GM12878 (cell line): ENCODE results near the gene ACAT2. TPM values are rescaled to one million over a fixed set of nuclear protein-coding genes. Genes with fewer than 3 reads are reported as not detected.
A peak's percentile ranks its signal among the peaks of the same experiment; 100 is the strongest.

ENCODE experiments used
- ATF7 ChIP-seq: fragments of 450-650 bp; IDR thresholded peaks from 2 replicates; pipeline ENCODE4 v1.6.1; 2016; ENCODE audit warnings: low read depth, mild to moderate bottlenecking
- CBX3 ChIP-seq: fragments of 200-600 bp; sonication (generic); IDR thresholded peaks from 2 replicates; pipeline ENCODE4 v1.6.1; 2016; ENCODE audit warnings: low read depth, borderline replicate concordance
- CBX5 ChIP-seq: sonication (generic); IDR thresholded peaks from 2 replicates; pipeline ENCODE4 v1.6.1; 2016; ENCODE audit warnings: low read depth, moderate library complexity, mild to moderate bottlenecking, inconsistent platforms
- CREB1 ChIP-seq: IDR thresholded peaks from 2 replicates; pipeline ENCODE4 v1.6.1; 2012; ENCODE audit warnings: low read depth, mild to moderate bottlenecking, inconsistent platforms
- EGR1 ChIP-seq, 2 experiments: IDR thresholded peaks; 1 replicate in 1 of 2; 2 replicates in 1 of 2; pipeline ENCODE4 v1.6.1; 2011 to 2012; ENCODE audit warnings: low read depth in 2 of 2, low read length in 2 of 2, borderline replicate concordance in 1 of 2, mild to moderate bottlenecking in 1 of 2, moderate library complexity in 1 of 2
- JUNB ChIP-seq: IDR thresholded peaks from 2 replicates; pipeline ENCODE4 v1.6.1; 2016; ENCODE audit warnings: antibody characterized with exemption, mild to moderate bottlenecking
- MEF2B ChIP-seq: fragments of 450-650 bp; IDR thresholded peaks from 2 replicates; pipeline ENCODE4 v1.6.1; 2018; ENCODE audit warnings: mild to moderate bottlenecking, moderate library complexity; ENCODE audit not compliant: partially characterized antibody, poor library complexity, severe bottlenecking
- MYB ChIP-seq: fragments of 150-350 bp; IDR thresholded peaks from 2 replicates; pipeline ENCODE4 v1.6.1; 2014; ENCODE audit warnings: mild to moderate bottlenecking, low read depth, low read length, borderline replicate concordance
- NFYB ChIP-seq: IDR thresholded peaks from 2 replicates; pipeline ENCODE4 v1.6.1; 2011; ENCODE audit warnings: low read depth, mild to moderate bottlenecking, low read length, improper control_type of control experiment, moderate library complexity; ENCODE audit not compliant: insufficient read depth
- RAD51 ChIP-seq: fragments of 450-650 bp; IDR thresholded peaks from 2 replicates; pipeline ENCODE4 v1.6.1; 2016; ENCODE audit warnings: moderate library complexity, mild to moderate bottlenecking, inconsistent platforms
- RELA ChIP-seq: fragments of 450-650 bp; IDR thresholded peaks from 2 replicates; pipeline ENCODE4 v1.8.0; 2014; ENCODE audit warnings: borderline replicate concordance; ENCODE audit not compliant: partially characterized antibody
- SIN3A ChIP-seq: IDR thresholded peaks from 2 replicates; pipeline ENCODE4 v1.6.1; 2012; ENCODE audit warnings: low read depth, low read length, improper control_type of control experiment
- SUZ12 ChIP-seq: fragments of 200-600 bp; sonication (generic); IDR thresholded peaks from one replicate; pipeline ENCODE4 v1.6.1; 2018; ENCODE audit warnings: antibody characterized with exemption, mild to moderate bottlenecking; ENCODE audit not compliant: unreplicated experiment
- TCF7 ChIP-seq: IDR thresholded peaks from 2 replicates; pipeline ENCODE4 v1.6.1; 2014; ENCODE audit warnings: antibody characterized with exemption, borderline replicate concordance
- ZNF384 ChIP-seq: IDR thresholded peaks from 2 replicates; pipeline ENCODE4 v1.6.1; 2012; ENCODE audit warnings: low read depth, mild to moderate bottlenecking, low read length, improper control_type of control experiment, borderline replicate concordance
- ZZZ3 ChIP-seq: IDR thresholded peaks from 2 replicates; pipeline ENCODE4 v1.6.1; 2011; ENCODE audit warnings: low read depth; ENCODE audit not compliant: control insufficient read depth, insufficient read length
- polyA plus RNA-seq, 11 experiments: library from polyadenylated mRNA; depleted of rRNA in 4 of 11; unstranded in 6 of 11; stranded (reverse) in 5 of 11; fragments of >200 nt; fragmentation: Nextera tagmentation in 4 of 11; fragmentation: Illumina TruSeq in 1 of 11; extraction: Ambion mirVana in 4 of 11; extraction: Trizol in 1 of 11; gene quantifications; 1 replicate in 1 of 11; 2 replicates in 10 of 11; pipeline versions ENCODE4 v1.2.1 to v1.2.3, GENCODE V29; 2011 to 2016; ENCODE audit warnings: inconsistent platforms in 2 of 11, missing spikeins in 2 of 11, low read depth in 1 of 11
- total RNA-seq, 4 experiments: library from RNA; depleted of rRNA in 3 of 4; stranded (reverse); fragments of >200 nt in 3 of 4; fragmentation: Illumina TruSeq in 1 of 4; extraction: Trizol in 1 of 4; gene quantifications; 2 replicates each; pipeline versions ENCODE4 v1.2.1 to v1.2.3, GENCODE V29; 2013 to 2021
- TF ChIP-seq, protein P1 (sequence below): fragments of 450-650 bp; IDR thresholded peaks from 2 replicates; pipeline ENCODE4 v1.6.1; 2018; ENCODE audit warnings: mild to moderate bottlenecking, low read depth, moderate library complexity; ENCODE audit not compliant: partially characterized antibody
- TF ChIP-seq, protein P2 (sequence below): fragments of 450-650 bp; IDR thresholded peaks from 2 replicates; pipeline ENCODE4 v1.6.1; 2017; ENCODE audit warnings: mild to moderate bottlenecking, moderate library complexity
- TF ChIP-seq, protein P3 (sequence below): fragments of 450-650 bp; IDR thresholded peaks from 2 replicates; pipeline ENCODE4 v1.6.1; 2017; ENCODE audit warnings: low read depth, mild to moderate bottlenecking, moderate library complexity
- TF ChIP-seq, protein P4 (sequence below): IDR thresholded peaks from 2 replicates; pipeline ENCODE4 v1.6.1; 2012; ENCODE audit warnings: low read length, inconsistent platforms

ACAT2 gene
- total and polyA plus RNA-seq, 10 of the 15 experiments (the other 5 are each of a cell fraction or from before 2014, with no cell fraction given): 87.9 to 257 (median 132) TPM

DNA sequence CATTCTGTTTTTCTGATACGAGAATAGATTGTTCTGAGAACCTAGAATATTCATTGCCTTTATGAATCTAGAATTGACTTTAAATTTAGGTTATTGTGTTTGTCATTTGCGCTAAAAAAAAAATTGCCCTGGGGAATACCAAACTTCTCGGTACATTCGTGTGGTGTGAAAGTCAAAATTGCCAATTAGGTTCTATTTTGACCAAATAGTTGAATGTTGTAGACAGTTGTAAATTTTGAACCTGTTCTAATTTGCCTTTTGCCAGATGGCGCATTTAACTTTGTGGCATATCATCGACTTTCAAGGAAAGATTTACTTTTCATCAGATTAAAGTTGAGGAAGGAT lies 31.5 kb upstream of the ACAT2 start (continued):
- TF ChIP-seq, protein P1, sequence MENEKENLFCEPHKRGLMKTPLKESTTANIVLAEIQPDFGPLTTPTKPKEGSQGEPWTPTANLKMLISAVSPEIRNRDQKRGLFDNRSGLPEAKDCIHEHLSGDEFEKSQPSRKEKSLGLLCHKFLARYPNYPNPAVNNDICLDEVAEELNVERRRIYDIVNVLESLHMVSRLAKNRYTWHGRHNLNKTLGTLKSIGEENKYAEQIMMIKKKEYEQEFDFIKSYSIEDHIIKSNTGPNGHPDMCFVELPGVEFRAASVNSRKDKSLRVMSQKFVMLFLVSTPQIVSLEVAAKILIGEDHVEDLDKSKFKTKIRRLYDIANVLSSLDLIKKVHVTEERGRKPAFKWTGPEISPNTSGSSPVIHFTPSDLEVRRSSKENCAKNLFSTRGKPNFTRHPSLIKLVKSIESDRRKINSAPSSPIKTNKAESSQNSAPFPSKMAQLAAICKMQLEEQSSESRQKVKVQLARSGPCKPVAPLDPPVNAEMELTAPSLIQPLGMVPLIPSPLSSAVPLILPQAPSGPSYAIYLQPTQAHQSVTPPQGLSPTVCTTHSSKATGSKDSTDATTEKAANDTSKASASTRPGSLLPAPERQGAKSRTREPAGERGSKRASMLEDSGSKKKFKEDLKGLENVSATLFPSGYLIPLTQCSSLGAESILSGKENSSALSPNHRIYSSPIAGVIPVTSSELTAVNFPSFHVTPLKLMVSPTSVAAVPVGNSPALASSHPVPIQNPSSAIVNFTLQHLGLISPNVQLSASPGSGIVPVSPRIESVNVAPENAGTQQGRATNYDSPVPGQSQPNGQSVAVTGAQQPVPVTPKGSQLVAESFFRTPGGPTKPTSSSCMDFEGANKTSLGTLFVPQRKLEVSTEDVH: no peak
- peak; percentile 12; the same call in 1 of the 2 replicates for TF ChIP-seq JUNB
- TF ChIP-seq EGR1 (IDR thresholded peaks at IDR 0.05; ENCODE audit: borderline replicate concordance in 1 of 2, low read depth in 2 of 2, low read length in 2 of 2): no peak
- no peak for TF ChIP-seq MYB
- TF ChIP-seq NFYB: no peak
- TF ChIP-seq, protein P2, sequence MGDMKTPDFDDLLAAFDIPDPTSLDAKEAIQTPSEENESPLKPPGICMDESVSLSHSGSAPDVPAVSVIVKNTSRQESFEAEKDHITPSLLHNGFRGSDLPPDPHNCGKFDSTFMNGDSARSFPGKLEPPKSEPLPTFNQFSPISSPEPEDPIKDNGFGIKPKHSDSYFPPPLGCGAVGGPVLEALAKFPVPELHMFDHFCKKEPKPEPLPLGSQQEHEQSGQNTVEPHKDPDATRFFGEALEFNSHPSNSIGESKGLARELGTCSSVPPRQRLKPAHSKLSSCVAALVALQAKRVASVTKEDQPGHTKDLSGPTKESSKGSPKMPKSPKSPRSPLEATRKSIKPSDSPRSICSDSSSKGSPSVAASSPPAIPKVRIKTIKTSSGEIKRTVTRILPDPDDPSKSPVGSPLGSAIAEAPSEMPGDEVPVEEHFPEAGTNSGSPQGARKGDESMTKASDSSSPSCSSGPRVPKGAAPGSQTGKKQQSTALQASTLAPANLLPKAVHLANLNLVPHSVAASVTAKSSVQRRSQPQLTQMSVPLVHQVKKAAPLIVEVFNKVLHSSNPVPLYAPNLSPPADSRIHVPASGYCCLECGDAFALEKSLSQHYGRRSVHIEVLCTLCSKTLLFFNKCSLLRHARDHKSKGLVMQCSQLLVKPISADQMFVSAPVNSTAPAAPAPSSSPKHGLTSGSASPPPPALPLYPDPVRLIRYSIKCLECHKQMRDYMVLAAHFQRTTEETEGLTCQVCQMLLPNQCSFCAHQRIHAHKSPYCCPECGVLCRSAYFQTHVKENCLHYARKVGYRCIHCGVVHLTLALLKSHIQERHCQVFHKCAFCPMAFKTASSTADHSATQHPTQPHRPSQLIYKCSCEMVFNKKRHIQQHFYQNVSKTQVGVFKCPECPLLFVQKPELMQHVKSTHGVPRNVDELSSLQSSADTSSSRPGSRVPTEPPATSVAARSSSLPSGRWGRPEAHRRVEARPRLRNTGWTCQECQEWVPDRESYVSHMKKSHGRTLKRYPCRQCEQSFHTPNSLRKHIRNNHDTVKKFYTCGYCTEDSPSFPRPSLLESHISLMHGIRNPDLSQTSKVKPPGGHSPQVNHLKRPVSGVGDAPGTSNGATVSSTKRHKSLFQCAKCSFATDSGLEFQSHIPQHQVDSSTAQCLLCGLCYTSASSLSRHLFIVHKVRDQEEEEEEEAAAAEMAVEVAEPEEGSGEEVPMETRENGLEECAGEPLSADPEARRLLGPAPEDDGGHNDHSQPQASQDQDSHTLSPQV: no peak
- TF ChIP-seq ZZZ3: no peak
- TF ChIP-seq SUZ12: no peak
- no peak for TF ChIP-seq CREB1
- no peak for TF ChIP-seq SIN3A
- no peak for TF ChIP-seq RELA
- no peak for TF ChIP-seq TCF7
- TF ChIP-seq, protein P3, sequence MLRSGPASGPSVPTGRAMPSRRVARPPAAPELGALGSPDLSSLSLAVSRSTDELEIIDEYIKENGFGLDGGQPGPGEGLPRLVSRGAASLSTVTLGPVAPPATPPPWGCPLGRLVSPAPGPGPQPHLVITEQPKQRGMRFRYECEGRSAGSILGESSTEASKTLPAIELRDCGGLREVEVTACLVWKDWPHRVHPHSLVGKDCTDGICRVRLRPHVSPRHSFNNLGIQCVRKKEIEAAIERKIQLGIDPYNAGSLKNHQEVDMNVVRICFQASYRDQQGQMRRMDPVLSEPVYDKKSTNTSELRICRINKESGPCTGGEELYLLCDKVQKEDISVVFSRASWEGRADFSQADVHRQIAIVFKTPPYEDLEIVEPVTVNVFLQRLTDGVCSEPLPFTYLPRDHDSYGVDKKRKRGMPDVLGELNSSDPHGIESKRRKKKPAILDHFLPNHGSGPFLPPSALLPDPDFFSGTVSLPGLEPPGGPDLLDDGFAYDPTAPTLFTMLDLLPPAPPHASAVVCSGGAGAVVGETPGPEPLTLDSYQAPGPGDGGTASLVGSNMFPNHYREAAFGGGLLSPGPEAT: peak; percentile 26; the same call in 1 of the 2 replicates
- peak; percentile 74 for TF ChIP-seq MEF2B
- no peak for TF ChIP-seq CBX5
- TF ChIP-seq ZNF384: peak; percentile 52; the same call in 1 of the 2 replicates
- TF ChIP-seq RAD51: 0 out of 2 replicates have a peak, but pooled peaks have one; percentile 17
- TF ChIP-seq ATF7: no peak
- TF ChIP-seq, protein P4, sequence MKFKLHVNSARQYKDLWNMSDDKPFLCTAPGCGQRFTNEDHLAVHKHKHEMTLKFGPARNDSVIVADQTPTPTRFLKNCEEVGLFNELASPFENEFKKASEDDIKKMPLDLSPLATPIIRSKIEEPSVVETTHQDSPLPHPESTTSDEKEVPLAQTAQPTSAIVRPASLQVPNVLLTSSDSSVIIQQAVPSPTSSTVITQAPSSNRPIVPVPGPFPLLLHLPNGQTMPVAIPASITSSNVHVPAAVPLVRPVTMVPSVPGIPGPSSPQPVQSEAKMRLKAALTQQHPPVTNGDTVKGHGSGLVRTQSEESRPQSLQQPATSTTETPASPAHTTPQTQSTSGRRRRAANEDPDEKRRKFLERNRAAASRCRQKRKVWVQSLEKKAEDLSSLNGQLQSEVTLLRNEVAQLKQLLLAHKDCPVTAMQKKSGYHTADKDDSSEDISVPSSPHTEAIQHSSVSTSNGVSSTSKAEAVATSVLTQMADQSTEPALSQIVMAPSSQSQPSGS: no peak
- no peak for TF ChIP-seq CBX3
